ENCODE results near the gene MACROH2A2. TPM values are rescaled to one million over a fixed set of nuclear protein-coding genes. Genes with fewer than 3 reads are reported as not detected.

The MACROH2A2 gene
- total RNA-seq, 2 experiments from 2014 or later = 3.6 to 3.9 TPM

DNA sequence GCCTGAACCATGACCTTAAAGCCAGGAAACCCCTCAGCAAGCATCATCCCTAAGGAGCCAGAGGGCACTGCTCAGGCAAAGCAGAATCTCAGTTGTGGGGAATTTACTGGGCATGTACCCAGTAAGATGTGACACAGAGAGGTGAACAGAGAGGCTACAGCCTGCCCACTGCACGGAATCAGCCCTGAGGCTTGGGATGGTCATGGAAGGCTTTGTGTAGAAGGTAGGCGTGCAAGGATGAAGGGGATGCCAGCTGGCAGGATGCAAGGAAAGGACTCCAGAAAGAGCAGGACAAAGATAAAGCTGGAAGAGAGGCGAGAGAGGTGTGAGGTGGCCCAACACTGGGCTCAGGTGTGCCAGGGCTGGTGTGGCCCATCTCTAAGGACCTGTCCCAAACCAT is 82.4 kb downstream of the MACROH2A2 start:
- H3K36me3 Mint-ChIP-seq (ENCODE audit: low read depth) = peaks cover 7% of the 10 kb centered on the region
- H3K4me1 Mint-ChIP-seq (ENCODE audit: low read depth) = peaks cover 30% of the 10 kb centered on the region
- no peak overlapping the region for H3K4me3 Mint-ChIP-seq
- H3K27me3 Mint-ChIP-seq = no peaks in the 10 kb centered on the region
- DNase-seq (no peak), ATAC-seq (no peak)
- intact Hi-C loops (cut with micrococcal nuclease) = no loop called here
- no peaks in the 10 kb centered on the region for H3K9me3 Mint-ChIP-seq
- TF ChIP-seq, protein P1, sequence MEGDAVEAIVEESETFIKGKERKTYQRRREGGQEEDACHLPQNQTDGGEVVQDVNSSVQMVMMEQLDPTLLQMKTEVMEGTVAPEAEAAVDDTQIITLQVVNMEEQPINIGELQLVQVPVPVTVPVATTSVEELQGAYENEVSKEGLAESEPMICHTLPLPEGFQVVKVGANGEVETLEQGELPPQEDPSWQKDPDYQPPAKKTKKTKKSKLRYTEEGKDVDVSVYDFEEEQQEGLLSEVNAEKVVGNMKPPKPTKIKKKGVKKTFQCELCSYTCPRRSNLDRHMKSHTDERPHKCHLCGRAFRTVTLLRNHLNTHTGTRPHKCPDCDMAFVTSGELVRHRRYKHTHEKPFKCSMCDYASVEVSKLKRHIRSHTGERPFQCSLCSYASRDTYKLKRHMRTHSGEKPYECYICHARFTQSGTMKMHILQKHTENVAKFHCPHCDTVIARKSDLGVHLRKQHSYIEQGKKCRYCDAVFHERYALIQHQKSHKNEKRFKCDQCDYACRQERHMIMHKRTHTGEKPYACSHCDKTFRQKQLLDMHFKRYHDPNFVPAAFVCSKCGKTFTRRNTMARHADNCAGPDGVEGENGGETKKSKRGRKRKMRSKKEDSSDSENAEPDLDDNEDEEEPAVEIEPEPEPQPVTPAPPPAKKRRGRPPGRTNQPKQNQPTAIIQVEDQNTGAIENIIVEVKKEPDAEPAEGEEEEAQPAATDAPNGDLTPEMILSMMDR (IDR thresholded peaks at IDR 0.05) = no peak
- H3K27ac Mint-ChIP-seq = no peak overlapping the region
- ChIA-PET CTCF (interaction anchor here (0.6 to 3.8 kb wide), 7 partner anchors 9 to 176 kb away, joined by 3 to 37 read pairs (median 4); partner anchors contain the start of genes SAR1A and TYSND1), POLR2A (interaction anchor here (0.6 to 5.3 kb wide), 4 partner anchors 10 to 247 kb away, joined by 3 to 38 read pairs (median 4); partner anchors contain the start of gene TYSND1)

DNA sequence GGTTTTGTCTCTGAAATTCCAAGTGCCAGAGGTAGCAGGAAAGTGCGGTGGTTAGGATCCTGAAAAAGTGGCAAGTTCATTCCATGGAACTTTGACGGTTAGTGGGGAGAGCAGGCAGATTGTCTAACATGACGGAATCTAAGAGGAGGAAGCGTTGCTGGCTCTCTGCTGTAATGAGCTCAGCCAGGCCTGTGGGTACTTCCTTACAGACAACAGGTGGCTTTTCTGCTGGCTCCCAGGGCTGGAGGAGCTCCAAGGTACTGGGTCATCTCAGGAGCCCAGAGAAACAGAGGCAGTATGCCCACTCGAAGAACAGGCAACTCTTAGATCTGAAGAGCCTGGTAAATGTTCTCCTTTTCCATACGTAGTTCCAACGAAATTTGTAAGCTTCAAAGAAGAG is 83.0 kb downstream of the MACROH2A2 start:
- H3K36me3 Mint-ChIP-seq (ENCODE audit: low read depth) = peaks cover 5% of the 10 kb centered on the region
- no peaks in the 10 kb centered on the region for H3K9me3 Mint-ChIP-seq
- intact Hi-C loops (cut with micrococcal nuclease) = no loop called here
- no peak for DNase-seq
- ChIA-PET CTCF (interaction anchor here (0.6 to 3.8 kb wide), 7 partner anchors 8 to 177 kb away, joined by 3 to 37 read pairs (median 4); partner anchors contain the start of genes SAR1A and TYSND1), POLR2A (interaction anchor here (0.6 to 5.3 kb wide), 4 partner anchors 9 to 211 kb away, joined by 3 to 38 read pairs (median 4); partner anchors contain the start of gene TYSND1)
- H3K27ac Mint-ChIP-seq = no peak overlapping the region
- H3K4me1 Mint-ChIP-seq (ENCODE audit: low read depth) = peaks cover 33% of the 10 kb centered on the region
- ATAC-seq = no peak
- H3K4me3 Mint-ChIP-seq = no peak overlapping the region
- TF ChIP-seq, protein P1 (IDR thresholded peaks at IDR 0.05) = no peak
- H3K27me3 Mint-ChIP-seq = no peaks in the 10 kb centered on the region

DNA sequence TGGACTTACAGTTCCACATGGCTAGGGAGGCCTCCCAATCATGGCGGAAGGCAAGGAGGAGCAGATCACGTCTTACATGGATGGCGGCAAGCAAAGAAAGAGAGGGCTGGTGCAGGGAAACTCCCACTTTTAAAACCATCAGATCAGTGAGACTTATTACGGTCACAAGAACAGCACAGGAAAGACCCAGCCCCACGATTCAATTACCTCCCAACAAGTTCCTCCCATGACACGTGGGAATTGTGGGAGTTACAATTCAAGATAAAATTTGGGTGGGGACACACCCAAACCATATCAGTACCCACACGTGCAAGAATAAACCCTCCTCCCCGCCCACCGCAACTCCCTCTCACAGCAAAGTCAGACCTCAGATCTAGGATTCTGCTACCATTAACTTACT is 84.5 kb downstream of the MACROH2A2 start:
- intact Hi-C loops (cut with micrococcal nuclease) = no loop called here

GRCh38 chr10:70137927-70138883 is 85.6 kb downstream of the MACROH2A2 start:
- ChIA-PET CTCF (interaction anchor here (5.0 kb wide), 1 partner anchor 22 kb away, joined by 28 read pairs; no protein-coding TSS in a partner anchor), POLR2A (interaction anchor here (1.0 to 5.3 kb wide), 2 partner anchors 7 to 22 kb away, joined by 4 to 38 read pairs; partner anchors contain the start of gene TYSND1)
- Mint-ChIP-seq H3K9me3 (no peaks in the 10 kb centered on the region), H3K4me3 (no peak overlapping the region), H3K36me3 (ENCODE audit: low read depth) (peaks cover 2% of the 10 kb centered on the region), H3K27me3 (no peaks in the 10 kb centered on the region), H3K27ac (no peak overlapping the region), H3K4me1 (ENCODE audit: low read depth) (peaks cover 20% of the 10 kb centered on the region)
- ATAC-seq (no peak), DNase-seq (no peak)
- TF ChIP-seq, protein P1 (IDR thresholded peaks at IDR 0.05) = no peak
- intact Hi-C loops (cut with micrococcal nuclease) = no loop called here

More for the DNA sequence above, 84.5 kb downstream of the MACROH2A2 start:
- POLR2A ChIA-PET = interaction anchor here (1.2 to 5.3 kb wide), 2 partner anchors 8 to 14 kb away, joined by 3 to 38 read pairs; partner anchors contain the start of gene TYSND1
- no peaks in the 10 kb centered on the region for H3K9me3 Mint-ChIP-seq
- TF ChIP-seq, protein P1 (IDR thresholded peaks at IDR 0.05) = no peak
- peaks cover 2% of the 10 kb centered on the region for H3K36me3 Mint-ChIP-seq (ENCODE audit: low read depth)
- peaks cover 21% of the 10 kb centered on the region for H3K4me1 Mint-ChIP-seq (ENCODE audit: low read depth)
- CTCF ChIA-PET = no interaction called here
- ATAC-seq (no peak), DNase-seq (no peak)
- H3K27ac Mint-ChIP-seq = no peak overlapping the region
- no peak overlapping the region for H3K4me3 Mint-ChIP-seq
- H3K27me3 Mint-ChIP-seq = no peaks in the 10 kb centered on the region
